GOT3 (cell line): ENCODE data around the gene ADK.

Experiments
- DNase-seq: peaks from one replicate; lab custom pipeline; 2025; ENCODE audit warnings: mixed read lengths; lab: John Stamatoyannopoulos, UW

ADK gene

DNA sequence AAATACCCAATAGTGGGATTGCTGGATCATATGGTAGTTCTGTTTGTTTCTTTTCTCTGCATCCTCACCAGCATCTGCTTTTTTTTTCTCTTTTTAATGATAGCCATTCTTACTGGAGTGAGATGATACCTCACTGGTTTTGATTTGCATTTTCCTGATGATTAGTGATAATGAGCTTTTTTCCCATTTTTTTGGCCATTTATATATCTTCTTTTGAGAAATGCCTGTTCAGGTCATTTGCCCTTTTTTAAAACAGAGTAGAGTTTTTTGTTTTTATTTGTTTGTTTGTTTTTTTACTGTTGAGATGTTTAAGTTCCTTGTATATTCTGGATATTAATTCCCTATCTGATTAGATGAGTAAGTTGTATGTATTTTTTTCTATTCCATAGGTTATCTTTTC is 469.6 kb downstream of the ADK start:
- no peak for DNase-seq

DNA sequence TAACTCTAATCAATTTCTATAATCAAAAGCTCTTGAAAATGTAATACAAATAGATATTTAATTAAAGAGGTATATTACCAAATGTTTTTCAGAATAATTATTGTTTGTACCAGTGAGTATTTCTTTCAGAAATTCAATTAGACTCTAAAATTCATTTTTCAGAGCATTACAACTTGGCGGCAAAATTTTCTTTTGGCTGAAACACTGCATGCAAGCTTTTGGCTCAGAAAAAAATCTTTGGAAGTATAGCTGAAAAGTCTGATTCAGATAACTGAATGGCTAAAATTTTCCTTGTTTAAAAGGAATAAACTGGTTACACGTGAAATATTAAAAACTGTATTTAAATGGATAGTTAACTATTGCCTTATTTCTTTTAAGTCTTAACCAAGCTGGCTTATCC is 472.8 kb downstream of the ADK start:
- no peak for DNase-seq

- no peak for DNase-seq
Measured at GRCh38 chr10:74624501-74624900, 473.5 kb downstream of the ADK start.

GRCh38 chr10:74628136-74628535 is 477.1 kb downstream of the ADK start:
- no peak for DNase-seq

GRCh38 chr10:74634995-74635536 is 484.0 kb downstream of the ADK start:
- no peak for DNase-seq

DNA sequence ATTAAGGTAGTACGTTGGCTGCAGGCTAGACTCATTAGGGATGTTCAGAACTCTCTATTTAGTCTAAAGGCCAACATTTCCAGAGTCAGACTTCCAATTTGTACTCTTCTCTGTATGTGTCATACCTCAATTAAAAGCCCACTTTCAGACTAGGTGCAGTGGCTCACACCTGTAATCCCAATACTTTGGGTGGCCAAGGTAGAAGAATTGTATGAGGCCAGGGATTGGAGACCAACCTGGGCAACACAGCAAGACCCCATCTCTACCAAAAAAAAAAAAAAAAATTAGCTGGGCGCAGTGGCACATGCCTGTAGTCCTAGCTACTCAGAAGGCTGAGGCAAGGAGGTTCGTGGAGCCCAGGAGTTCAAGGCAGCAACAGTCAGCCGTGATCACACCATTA is 484.6 kb downstream of the ADK start:
- DNase-seq: no peak

DNA sequence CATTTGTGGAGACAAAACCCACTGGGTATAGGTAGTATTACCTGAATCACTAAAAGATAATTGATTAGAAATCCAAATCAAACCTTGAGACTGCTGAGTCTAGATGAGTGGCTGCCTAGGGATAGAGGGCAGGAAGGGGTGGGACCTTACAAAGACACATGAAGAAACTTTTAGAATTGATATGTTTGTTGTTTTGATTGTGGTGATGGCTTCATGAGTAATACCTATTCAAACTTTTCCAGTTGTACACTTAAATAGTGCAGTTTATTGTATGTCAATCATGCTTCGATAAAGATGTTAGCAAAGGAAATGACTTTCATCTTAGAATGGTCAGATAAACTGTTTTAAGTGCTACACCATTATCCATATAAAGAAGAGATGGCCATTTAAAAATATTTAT is 486.7 kb downstream of the ADK start:
- no peak for DNase-seq

DNA sequence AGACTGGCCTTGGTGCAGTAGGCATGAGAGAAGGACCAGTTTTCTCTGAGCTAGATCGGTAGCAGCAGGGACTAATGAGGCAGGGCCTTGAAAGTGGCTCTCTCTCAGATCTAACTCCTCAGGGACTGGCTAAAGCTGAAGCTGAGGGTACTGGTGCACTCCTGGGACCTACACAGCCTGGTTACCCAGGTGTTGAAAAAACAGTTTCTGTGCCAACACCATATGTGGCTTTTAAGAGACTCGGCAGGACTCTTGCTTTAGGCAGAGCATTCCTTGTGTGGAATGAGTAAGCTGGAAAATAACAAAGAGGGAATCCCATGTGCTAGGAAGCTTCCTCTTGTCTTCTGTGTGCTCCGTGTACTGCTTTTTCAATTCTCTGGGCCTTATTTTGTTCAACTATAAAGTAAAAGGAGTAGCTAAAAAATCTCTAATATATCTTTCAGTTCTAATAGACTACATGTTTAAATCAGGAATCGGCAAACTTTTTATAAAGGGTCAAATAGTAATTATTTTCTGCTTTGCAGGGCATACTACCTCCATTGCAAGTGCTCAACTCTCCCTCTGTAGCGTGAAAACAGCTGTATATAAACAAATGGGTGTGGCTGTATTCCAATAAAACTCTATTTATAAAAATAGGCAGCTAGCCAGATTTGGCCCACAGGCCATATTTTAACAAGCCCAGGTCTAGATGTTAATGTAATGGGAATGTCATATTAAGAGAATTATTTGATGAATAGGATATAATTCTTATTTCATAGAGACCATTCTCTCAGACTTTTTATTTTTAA is 489.3 kb downstream of the ADK start:
- DNase-seq: no peak

- no peak for DNase-seq
Measured at GRCh38 chr10:74641659-74642058, 490.6 kb downstream of the ADK start.

DNA sequence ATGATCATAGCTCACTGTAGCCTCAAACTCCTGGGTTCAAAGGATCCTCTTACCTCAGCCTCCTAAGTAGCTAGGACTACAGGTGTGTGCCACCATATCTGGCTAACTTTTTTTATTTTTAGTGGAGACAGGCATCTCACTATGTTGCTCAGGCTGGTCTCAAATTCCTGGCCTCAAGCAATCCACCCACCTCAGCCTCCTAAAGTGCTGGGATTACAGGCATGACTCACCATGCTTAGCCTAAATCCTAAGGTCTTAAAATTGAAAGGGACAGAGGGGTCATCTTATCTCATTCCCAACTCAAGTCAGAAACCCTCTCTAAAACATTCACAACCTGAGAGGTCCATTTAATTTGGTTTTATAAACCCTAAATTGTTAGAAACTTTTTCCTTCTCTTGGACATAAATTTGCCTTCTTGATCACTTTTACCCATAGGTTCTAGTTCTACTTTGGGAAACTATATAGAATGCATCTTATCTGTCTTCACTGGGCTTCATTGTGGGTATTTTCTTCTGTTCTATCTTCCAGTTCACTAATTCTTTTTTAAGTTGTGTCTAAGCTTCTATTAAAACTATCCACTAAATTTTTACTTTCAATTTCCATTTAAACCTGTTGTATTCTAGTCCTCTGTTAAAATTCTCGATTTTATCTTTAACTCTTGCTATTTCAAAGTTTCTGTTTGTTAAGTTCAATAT is 492.0 kb downstream of the ADK start:
- DNase-seq: no peak

DNA sequence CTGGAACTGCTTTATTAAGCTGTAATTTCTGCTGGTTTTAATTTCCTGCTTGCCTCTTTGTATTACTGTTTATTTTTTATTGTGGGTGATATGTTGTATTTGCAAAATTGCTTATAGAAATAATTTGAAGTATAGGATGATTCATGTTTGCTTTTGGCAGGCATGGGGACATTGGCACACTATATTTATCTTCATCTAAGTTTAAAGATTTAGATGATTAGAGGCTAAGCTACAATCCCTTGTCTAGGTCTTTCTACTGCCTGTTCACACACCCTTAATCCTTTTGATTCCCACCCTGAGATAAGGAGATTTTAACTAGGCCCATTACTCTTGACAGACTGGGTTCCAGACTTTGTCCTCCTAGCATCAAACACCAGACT is 492.6 kb downstream of the ADK start:
- no peak for DNase-seq

GRCh38 chr10:74644738-74645137 is 493.7 kb downstream of the ADK start:
- DNase-seq: no peak

- no peak for DNase-seq
Measured at GRCh38 chr10:74645692-74646091, 494.7 kb downstream of the ADK start.

DNA sequence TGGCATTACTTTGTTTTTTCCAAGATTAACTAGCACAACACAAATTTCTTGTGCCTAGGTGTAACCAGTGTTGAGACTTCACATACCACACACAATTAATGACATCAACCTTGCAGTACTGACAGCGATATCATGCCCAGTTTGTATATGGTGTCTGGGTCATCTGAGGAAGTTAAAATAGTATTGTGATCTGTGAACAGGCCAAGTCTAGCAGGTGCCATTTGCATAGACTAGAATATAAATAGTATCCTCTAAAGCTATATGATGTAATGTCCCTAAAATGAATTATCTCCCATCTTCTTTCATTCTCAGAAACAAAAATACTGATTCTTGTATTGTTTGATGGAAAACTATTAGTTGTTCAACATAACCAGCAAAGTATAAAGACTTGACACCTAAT is 499.6 kb downstream of the ADK start:
- DNase-seq: no peak

GRCh38 chr10:74651565-74651964 is 500.5 kb downstream of the ADK start:
- no peak for DNase-seq

GRCh38 chr10:74652664-74653063 is 501.6 kb downstream of the ADK start:
- DNase-seq: no peak

DNA sequence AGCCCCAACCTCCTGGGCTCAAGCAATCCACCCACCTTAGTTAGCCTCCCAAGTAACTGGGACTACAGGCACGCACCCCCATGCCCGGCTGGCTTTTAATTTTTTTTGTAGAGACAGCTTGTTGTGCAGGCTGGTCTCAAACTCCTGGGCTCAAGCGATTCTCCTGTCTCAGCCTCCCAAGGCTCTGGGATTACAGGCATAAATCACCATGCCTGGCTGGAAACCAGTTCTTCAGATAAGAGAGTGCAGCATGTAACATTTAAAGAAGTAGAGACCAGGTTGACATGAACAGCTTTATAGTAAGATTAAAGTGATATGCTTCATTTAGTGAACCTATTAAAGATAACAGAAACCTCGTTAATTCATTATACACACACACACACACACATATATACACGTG is 507.5 kb downstream of the ADK start:
- no peak for DNase-seq

DNA sequence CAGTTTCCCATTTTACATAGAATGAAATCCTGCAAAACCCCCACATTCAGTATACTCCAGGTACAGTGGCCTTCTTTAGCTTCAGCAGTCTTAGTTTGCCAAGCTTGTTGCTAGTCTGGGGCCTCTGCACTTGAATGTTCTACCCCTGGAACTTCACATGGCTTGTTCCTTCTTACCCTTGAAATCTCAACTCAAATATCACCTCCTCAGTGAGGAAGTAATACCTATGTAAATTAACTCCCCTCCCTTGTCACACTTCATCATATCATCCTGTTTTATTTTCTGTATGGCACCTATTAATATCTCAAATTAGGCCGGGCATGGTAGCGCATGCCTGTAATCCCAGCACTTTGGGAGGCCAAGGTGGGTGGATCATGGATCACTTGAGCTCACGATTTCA is 511.6 kb downstream of the ADK start:
- DNase-seq: no peak

- DNase-seq: no peak
Measured at GRCh38 chr10:74669210-74669609, 518.2 kb downstream of the ADK start.

DNA sequence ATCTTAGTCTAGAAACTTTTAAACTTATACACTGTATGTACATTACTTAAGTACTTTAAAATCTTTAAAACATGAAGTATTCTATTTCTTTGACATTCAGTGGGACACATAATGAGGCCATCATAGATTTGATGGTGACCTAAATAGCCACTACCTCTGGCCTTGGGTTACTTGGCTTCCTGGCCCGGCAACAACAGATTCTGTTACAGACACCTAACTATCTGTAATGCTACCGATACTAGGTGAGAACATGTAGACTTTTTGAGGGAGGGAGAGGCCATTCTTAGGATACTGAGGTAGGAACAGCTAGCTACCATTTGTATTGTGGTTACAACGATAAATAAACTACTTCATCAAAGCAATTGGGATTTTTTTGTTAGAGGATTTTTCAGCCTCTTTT is 520.7 kb downstream of the ADK start:
- no peak for DNase-seq

- DNase-seq: no peak
Measured at GRCh38 chr10:74672430-74673165, 521.6 kb downstream of the ADK start.

GRCh38 chr10:74674927-74675326 is 523.9 kb downstream of the ADK start:
- DNase-seq: no peak

DNA sequence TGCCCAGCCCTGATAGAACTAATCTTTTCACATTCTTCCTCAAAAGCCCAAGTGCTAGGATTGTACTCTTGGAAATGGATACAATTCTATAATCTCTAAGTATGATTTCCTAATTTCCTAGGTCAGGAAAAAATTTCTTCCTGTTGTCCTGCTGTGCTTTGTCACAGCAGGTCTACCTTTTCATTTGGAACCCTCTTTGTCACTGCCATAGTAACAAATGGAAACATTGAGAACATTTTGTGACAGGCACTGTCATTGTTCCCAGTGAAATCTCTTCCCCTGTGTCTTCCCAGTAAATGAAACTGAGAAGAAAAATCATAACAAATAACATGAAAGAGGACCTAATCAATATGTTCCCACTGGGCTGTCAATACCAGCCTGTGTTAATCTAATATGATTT is 524.5 kb downstream of the ADK start:
- no peak for DNase-seq
